GM12865 (cell line): ENCODE data around the gene EEFSEC.

ENCODE experiments used
- DNase-seq: peaks from one replicate; pipeline ENCODE4 v3.0.0; 2010; ENCODE audit warnings: low read depth
- H3K4me3 ChIP-seq: 2 replicates; pipeline ENCODE4 v1.5.1; 2011; ENCODE audit warnings: mild to moderate bottlenecking, low read depth, low read length, control low read depth
- CTCF ChIP-seq: IDR thresholded peaks from 2 replicates; pipeline ENCODE4 v1.5.1; 2011; ENCODE audit warnings: low read length, control low read depth, low read depth, inconsistent platforms; ENCODE audit not compliant: insufficient read depth; ENCODE audit errors: missing control alignments

Gene EEFSEC

GRCh38 chr3:128275316-128276145 is 122.2 kb downstream of the EEFSEC start:
- no peak for TF ChIP-seq CTCF
- no peak overlapping the region for H3K4me3 ChIP-seq
- no peak for DNase-seq

GRCh38 chr3:128276146-128276435 is 122.8 kb downstream of the EEFSEC start:
- DNase-seq: no peak
- no peak for TF ChIP-seq CTCF
- no peak overlapping the region for H3K4me3 ChIP-seq

- DNase-seq: no peak
- H3K4me3 ChIP-seq: no peak overlapping the region
- no peak for TF ChIP-seq CTCF
Measured at GRCh38 chr3:128276577-128277183, 123.4 kb downstream of the EEFSEC start.

GRCh38 chr3:128277378-128278069 is 124.2 kb downstream of the EEFSEC start:
- DNase-seq: no peak
- H3K4me3 ChIP-seq: no peak overlapping the region
- no peak for TF ChIP-seq CTCF

GRCh38 chr3:128278130-128278529 is 124.8 kb downstream of the EEFSEC start:
- H3K4me3 ChIP-seq: no peak overlapping the region
- no peak for DNase-seq
- TF ChIP-seq CTCF: no peak

- H3K4me3 ChIP-seq: no peak overlapping the region
- no peak for TF ChIP-seq CTCF
- DNase-seq: no peak
Measured at GRCh38 chr3:128278761-128279600, 125.7 kb downstream of the EEFSEC start.
